Right atrium auricular region (tissue), 2 donors: ENCODE measurements around the gene IL19. TPM values are rescaled to one million over a fixed set of nuclear protein-coding genes. Genes with fewer than 3 reads are reported as not detected.

Source experiments
- DNase-seq: peaks from one replicate; pipeline ENCODE4 v3.0.0-alpha.2; 2019; ENCODE audit warnings: low spot score
- H3K27ac ChIP-seq, 2 donors: fragments of 200-600 bp; sonication (generic); 1 replicate in 1 of 2; 2 replicates in 1 of 2; pipeline ENCODE4 v1.5.1; 2016 to 2019
- H3K27me3 ChIP-seq, 2 donors: fragments of 200-600 bp; sonication (generic); one replicate each; pipeline versions ENCODE4 v1.5.1 to v1.6.0; 2017 to 2019
- H3K36me3 ChIP-seq: fragments of 200-600 bp; sonication (generic); one replicate; pipeline ENCODE4 v1.5.1; 2016
- H3K4me1 ChIP-seq, 2 donors: fragments of 200-600 bp; sonication (generic); one replicate each; pipeline versions ENCODE4 v1.5.1 to v1.6.0; 2017 to 2019
- H3K4me3 ChIP-seq, 2 donors: fragments of 200-600 bp; sonication (generic); 1 replicate in 1 of 2; 2 replicates in 1 of 2; pipeline ENCODE4 v1.5.1; 2017 to 2019; ENCODE audit warnings: mild to moderate bottlenecking in 1 of 2, moderate library complexity in 1 of 2
- H3K9me3 ChIP-seq, 2 donors: fragments of 200-600 bp; sonication (generic); one replicate each; pipeline ENCODE4 v1.5.1; 2019
- total RNA-seq, 2 donors: library from RNA; depleted of rRNA; stranded (reverse); fragments of >200 nt; gene quantifications; one replicate each; pipeline ENCODE4 v1.1.0, GENCODE V29; 2016
- TF ChIP-seq, protein P1 (sequence below), 2 donors: fragments of 200-600 bp; sonication (generic); IDR thresholded peaks; one replicate each; pipeline ENCODE4 v1.5.1; 2019; ENCODE audit warnings: antibody characterized with exemption in 2 of 2

IL19 gene
- total RNA-seq, 2 donors from 2014 or later, result not detected

DNA sequence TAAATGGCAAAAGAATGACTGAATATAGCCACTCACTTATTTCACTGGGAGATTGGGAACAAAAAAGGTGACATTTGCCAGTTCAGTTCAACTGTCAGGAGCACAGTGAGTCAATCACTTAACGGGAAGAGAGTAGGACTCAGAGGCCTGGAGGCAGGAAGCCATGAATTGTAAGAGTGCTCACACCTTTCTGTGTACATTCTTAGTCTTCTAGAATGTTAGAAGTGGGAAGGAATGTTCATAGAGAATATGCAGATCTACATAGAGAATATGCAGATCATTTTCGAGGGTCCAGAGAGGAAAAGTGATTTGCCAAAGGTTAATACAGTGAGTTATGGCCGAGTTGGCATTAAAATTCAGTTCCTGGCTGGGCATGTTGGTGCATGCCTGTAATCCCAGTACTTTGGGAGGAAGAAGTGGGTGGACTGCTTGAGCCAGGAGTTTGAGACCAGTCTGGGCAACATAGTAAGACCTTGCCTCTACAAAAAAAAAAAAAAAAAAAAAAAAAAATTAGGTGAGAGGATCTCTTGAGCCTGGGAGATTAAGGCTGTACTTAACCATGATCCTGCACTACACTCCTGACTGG, 103.1 kb downstream of the IL19 start:
- no peak overlapping the region for H3K4me3 ChIP-seq
- TF ChIP-seq, protein P1, sequence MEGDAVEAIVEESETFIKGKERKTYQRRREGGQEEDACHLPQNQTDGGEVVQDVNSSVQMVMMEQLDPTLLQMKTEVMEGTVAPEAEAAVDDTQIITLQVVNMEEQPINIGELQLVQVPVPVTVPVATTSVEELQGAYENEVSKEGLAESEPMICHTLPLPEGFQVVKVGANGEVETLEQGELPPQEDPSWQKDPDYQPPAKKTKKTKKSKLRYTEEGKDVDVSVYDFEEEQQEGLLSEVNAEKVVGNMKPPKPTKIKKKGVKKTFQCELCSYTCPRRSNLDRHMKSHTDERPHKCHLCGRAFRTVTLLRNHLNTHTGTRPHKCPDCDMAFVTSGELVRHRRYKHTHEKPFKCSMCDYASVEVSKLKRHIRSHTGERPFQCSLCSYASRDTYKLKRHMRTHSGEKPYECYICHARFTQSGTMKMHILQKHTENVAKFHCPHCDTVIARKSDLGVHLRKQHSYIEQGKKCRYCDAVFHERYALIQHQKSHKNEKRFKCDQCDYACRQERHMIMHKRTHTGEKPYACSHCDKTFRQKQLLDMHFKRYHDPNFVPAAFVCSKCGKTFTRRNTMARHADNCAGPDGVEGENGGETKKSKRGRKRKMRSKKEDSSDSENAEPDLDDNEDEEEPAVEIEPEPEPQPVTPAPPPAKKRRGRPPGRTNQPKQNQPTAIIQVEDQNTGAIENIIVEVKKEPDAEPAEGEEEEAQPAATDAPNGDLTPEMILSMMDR (IDR thresholded peaks at IDR 0.05), result no peak
- peaks cover 4 to 20% of the 10 kb centered on the region in 2 donors for H3K9me3 ChIP-seq
- no peaks in the 10 kb centered on the region for H3K36me3 ChIP-seq
- no peaks in the 10 kb centered on the region for H3K27me3 ChIP-seq
- H3K27ac ChIP-seq, result no peak overlapping the region
- no peak for DNase-seq
- no peaks in the 10 kb centered on the region for H3K4me1 ChIP-seq

DNA sequence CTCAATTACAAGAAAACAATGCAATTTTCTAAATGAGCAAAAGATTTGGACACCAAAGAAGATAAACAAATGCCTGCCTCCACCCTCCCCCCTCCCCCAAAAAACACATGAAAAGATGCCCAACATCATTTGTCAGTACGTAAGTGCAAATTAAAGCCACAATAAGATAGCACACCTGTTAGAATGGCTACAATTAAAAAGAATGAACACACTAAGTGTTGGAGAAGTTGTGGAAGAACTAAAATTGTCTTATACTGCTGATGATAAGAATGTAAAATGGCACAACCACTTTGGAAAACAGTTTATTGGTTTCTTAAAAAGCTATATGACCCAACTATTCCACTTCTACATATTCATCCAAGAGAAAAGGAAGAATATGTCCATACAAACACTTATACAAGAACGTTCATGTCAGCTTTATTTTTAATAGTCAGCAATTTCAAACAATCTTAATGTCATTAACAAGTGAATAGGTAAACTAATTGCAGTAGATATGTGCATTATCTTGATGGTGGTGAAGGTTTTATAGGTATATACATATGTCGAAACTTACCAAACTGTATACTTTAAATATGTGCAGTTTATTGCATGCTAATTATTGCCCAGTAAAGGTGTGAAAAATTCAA, 105.3 kb downstream of the IL19 start:
- peaks cover 4 to 23% of the 10 kb centered on the region in 2 donors for H3K9me3 ChIP-seq
- TF ChIP-seq, protein P1 (IDR thresholded peaks at IDR 0.05), result no peak
- no peak overlapping the region for H3K4me3 ChIP-seq
- no peaks in the 10 kb centered on the region for H3K27me3 ChIP-seq
- H3K27ac ChIP-seq, result no peak overlapping the region
- DNase-seq, result no peak
- no peaks in the 10 kb centered on the region for H3K36me3 ChIP-seq
- H3K4me1 ChIP-seq, result no peaks in the 10 kb centered on the region

DNA sequence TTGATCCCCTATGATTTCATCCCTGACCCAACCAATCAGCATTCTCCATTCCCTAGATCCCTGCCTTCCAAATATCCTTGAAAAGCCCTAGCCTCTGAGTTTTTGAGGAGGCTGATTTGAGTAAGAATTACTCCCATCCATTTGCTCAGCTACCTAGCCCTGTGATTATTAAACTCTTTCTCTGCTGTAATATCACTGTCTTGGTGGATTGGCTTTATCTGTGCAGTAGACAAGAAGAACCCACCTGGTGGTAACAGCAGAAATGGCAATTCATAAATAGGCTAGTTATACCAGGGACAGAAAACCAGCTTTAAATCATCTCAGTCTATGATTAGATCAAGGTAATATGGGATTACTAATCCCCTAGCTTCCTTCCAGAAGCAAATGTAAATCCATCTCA, 107.9 kb downstream of the IL19 start:
- Histone ChIP-seq H3K4me1 (no peaks in the 10 kb centered on the region), H3K36me3 (no peaks in the 10 kb centered on the region), H3K4me3 (no peak overlapping the region), H3K9me3 (peaks cover 4 to 23% of the 10 kb centered on the region in 2 donors), H3K27me3 (no peaks in the 10 kb centered on the region), H3K27ac (no peak overlapping the region)
- no peak for DNase-seq
- TF ChIP-seq, protein P1 (IDR thresholded peaks at IDR 0.05), result no peak

DNA sequence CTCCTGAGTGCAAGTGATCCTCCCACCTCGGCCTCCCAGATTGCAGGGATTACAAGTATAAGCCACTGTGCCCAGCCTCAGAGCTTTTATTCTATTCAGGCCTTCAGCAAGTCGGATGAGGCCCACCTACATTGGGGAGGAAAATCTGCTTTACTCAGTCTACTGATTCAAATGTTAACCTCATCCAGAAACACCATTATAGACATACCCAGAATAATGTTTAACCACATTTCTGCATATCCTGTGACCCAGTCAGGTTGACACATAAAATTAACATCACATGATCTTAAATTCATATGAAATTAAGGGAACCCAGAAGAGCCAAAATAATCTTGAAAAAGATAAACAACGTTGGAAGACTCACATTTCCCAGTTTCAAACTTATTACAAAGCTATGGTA, 109.7 kb downstream of the IL19 start:
- H3K4me1 ChIP-seq, result no peaks in the 10 kb centered on the region
- no peak for DNase-seq
- H3K36me3 ChIP-seq, result no peaks in the 10 kb centered on the region
- H3K27ac ChIP-seq, result no peak overlapping the region
- no peaks in the 10 kb centered on the region for H3K27me3 ChIP-seq
- H3K9me3 ChIP-seq, result peaks cover 4 to 23% of the 10 kb centered on the region in 2 donors
- H3K4me3 ChIP-seq, result no peak overlapping the region
- TF ChIP-seq, protein P1 (IDR thresholded peaks at IDR 0.05), result no peak

DNA sequence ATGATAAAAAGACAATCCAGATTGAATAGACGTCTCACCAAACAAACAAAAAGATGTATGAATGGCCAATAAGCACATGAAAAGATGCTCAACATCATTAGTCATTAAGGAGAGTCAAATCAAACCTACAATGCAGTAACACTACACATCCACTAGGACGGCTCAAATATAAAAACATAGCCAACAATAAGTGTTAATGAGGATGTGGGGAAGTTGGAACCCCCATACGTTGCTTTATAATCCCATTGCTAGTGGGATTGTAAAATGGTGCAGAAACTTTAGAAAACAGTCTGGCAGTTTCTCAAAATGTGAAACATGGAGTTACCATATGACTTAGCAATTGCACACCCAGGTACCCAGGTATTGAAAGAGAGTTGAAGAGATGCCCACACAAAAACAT, 112.0 kb downstream of the IL19 start:
- Histone ChIP-seq H3K27ac (no peak overlapping the region), H3K4me1 (no peaks in the 10 kb centered on the region), H3K9me3 (peaks cover 4 to 15% of the 10 kb centered on the region in 2 donors), H3K27me3 (no peaks in the 10 kb centered on the region), H3K36me3 (no peaks in the 10 kb centered on the region), H3K4me3 (no peak overlapping the region)
- TF ChIP-seq, protein P1 (IDR thresholded peaks at IDR 0.05), result no peak
- no peak for DNase-seq

DNA sequence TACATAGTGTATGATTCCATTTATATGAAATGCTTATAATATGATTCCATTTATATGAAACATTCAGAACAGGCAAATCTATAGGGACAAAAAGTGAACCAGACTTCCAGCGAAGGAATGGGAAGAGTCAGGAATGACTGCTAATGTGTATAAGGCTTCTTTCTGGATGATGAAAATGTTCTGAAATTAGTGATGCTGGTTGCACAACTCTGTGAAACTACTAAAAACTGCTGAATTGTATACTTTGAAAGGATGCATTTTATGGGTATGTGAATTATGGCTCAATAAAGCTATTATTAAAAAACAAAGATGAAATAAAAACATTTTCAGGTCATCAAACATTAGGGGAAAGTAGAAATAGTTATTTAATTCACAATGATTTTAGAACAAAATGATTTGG, 112.6 kb downstream of the IL19 start:
- TF ChIP-seq, protein P1 (IDR thresholded peaks at IDR 0.05), result no peak
- Histone ChIP-seq H3K4me1 (no peaks in the 10 kb centered on the region), H3K9me3 (peaks cover 3 to 8% of the 10 kb centered on the region in 2 donors), H3K36me3 (no peaks in the 10 kb centered on the region), H3K27me3 (no peaks in the 10 kb centered on the region), H3K4me3 (no peak overlapping the region), H3K27ac (no peak overlapping the region)
- no peak for DNase-seq
